Uterus (tissue), 4 donors: Measurements from ENCODE around the gene MIAT. TPM values are rescaled to one million over a fixed set of nuclear protein-coding genes. Genes with fewer than 3 reads are reported as not detected.

Source experiments
- DNase-seq, 2 donors: peaks; one replicate each; pipeline ENCODE4 v3.0.0-alpha.2; 2019 to 2020
- H3K27ac ChIP-seq, 2 donors: fragments of 200-600 bp; sonication (generic); 1 replicate in 1 of 2; 2 replicates in 1 of 2; pipeline ENCODE4 v1.5.1; 2016 to 2018
- H3K27me3 ChIP-seq, 2 donors: fragments of 200-600 bp; sonication (generic); one replicate each; pipeline ENCODE4 v1.5.1; 2018 to 2019; ENCODE audit warnings: control low read depth in 1 of 2
- H3K36me3 ChIP-seq, 2 donors: fragments of 200-600 bp; sonication (generic); one replicate each; pipeline ENCODE4 v1.5.1; 2019; ENCODE audit warnings: control low read depth in 1 of 2
- H3K4me1 ChIP-seq, 2 donors: fragments of 200-600 bp; sonication (generic); one replicate each; pipeline ENCODE4 v1.5.1; 2018 to 2019; ENCODE audit warnings: control low read depth in 1 of 2
- H3K4me3 ChIP-seq, 2 donors: fragments of 200-600 bp; sonication (generic); 1 replicate in 1 of 2; 2 replicates in 1 of 2; pipeline ENCODE4 v1.5.1; 2018 to 2019; ENCODE audit warnings: mild to moderate bottlenecking in 1 of 2
- H3K9me3 ChIP-seq, 2 donors: fragments of 200-600 bp; sonication (generic); one replicate each; pipeline ENCODE4 v1.5.1; 2019; ENCODE audit warnings: control low read depth in 1 of 2
- CTCF ChIP-seq, 4 experiments: fragments of 200-600 bp in 2 of 4; fragments of 450-650 bp in 2 of 4; sonication (generic) in 2 of 4; IDR thresholded peaks; one replicate each; pipeline ENCODE4 v1.5.1; 2016 to 2019; ENCODE audit warnings: antibody characterized with exemption in 4 of 4, mild to moderate bottlenecking in 2 of 4, moderate library complexity in 1 of 4
- POLR2A ChIP-seq, 2 donors: fragments of 450-650 bp; IDR thresholded peaks; one replicate each; pipeline ENCODE4 v1.6.1; 2016; ENCODE audit warnings: antibody characterized with exemption in 2 of 2, mild to moderate bottlenecking in 1 of 2, moderate library complexity in 1 of 2
- intact Hi-C: fragments of 100-400 bp; cut with DNase I; formaldehyde crosslinking; loops from one replicate; pipeline ENCODE4 v1.15.1; 2023; ENCODE audit warnings: low total_unique reads
- total RNA-seq, 4 donors: library from RNA; depleted of rRNA in 3 of 4; stranded (reverse); fragments of >200 nt in 3 of 4; gene quantifications; one replicate each; pipeline versions ENCODE4 v1.1.0 to v1.2.4, GENCODE V29; 2014 to 2023
- donor health status: DM: yes; HTN: yes; CAD: no.

The MIAT gene
- total RNA-seq, 4 donors from 2014 or later, result 0.51 to 5.3 (median 3.1) TPM

- H3K36me3 ChIP-seq, result no peaks in the 10 kb centered on the region
- no peak for DNase-seq
- TF ChIP-seq POLR2A (IDR thresholded peaks at IDR 0.05), result no peak
- TF ChIP-seq CTCF (IDR thresholded peaks at IDR 0.05), result no peak
- no peaks in the 10 kb centered on the region for H3K4me1 ChIP-seq
- peak overlapping the region; percentile 15 to 59 for H3K27ac ChIP-seq
- no peaks in the 10 kb centered on the region for H3K9me3 ChIP-seq
- intact Hi-C loops, result no loop called here
- H3K4me3 ChIP-seq, result no peak overlapping the region
- H3K27me3 ChIP-seq, result no peaks in the 10 kb centered on the region
Observed at GRCh38 chr22:26642465-26643417, 14.6 kb upstream of the MIAT start.

- no peak for DNase-seq
- intact Hi-C loops, result no loop called here
- H3K4me3 ChIP-seq, result no peak overlapping the region
- no peaks in the 10 kb centered on the region for H3K9me3 ChIP-seq
- no peaks in the 10 kb centered on the region for H3K36me3 ChIP-seq
- TF ChIP-seq CTCF (IDR thresholded peaks at IDR 0.05) (no peak), POLR2A (IDR thresholded peaks at IDR 0.05) (no peak)
- no peaks in the 10 kb centered on the region for H3K27me3 ChIP-seq
- peak overlapping the region in 1 of 2 donors; percentile 72 for H3K27ac ChIP-seq
- no peaks in the 10 kb centered on the region for H3K4me1 ChIP-seq
Observed at GRCh38 chr22:26643418-26644100, 13.8 kb upstream of the MIAT start.

GRCh38 chr22:26646158-26646557 is 11.2 kb upstream of the MIAT start:
- TF ChIP-seq CTCF (IDR thresholded peaks at IDR 0.05) (no peak), POLR2A (IDR thresholded peaks at IDR 0.05) (no peak)
- Histone ChIP-seq H3K4me3 (no peak overlapping the region), H3K9me3 (no peaks in the 10 kb centered on the region), H3K27ac (no peak overlapping the region), H3K36me3 (no peaks in the 10 kb centered on the region), H3K27me3 (no peaks in the 10 kb centered on the region), H3K4me1 (no peaks in the 10 kb centered on the region)
- no peak for DNase-seq
- intact Hi-C loops, result no loop called here

- Histone ChIP-seq H3K36me3 (no peaks in the 10 kb centered on the region), H3K27me3 (no peaks in the 10 kb centered on the region), H3K27ac (no peak overlapping the region), H3K4me3 (no peak overlapping the region), H3K9me3 (no peaks in the 10 kb centered on the region), H3K4me1 (no peaks in the 10 kb centered on the region)
- TF ChIP-seq POLR2A (IDR thresholded peaks at IDR 0.05) (no peak), CTCF (IDR thresholded peaks at IDR 0.05) (no peak)
- intact Hi-C loops, result no loop called here
- DNase-seq, result no peak
Observed at GRCh38 chr22:26648011-26648497, 9.3 kb upstream of the MIAT start.
